Adipocyte (in vitro differentiated cells): ENCODE results near the gene TENM4.

ENCODE experiments used
- DNase-seq: peaks from one replicate; pipeline ENCODE4 v3.0.0-alpha.2; 2015; ENCODE audit warnings: low read depth
- H3K27me3 ChIP-seq: replicated peaks from 2 replicates; pipeline ENCODE4 v1.7.0; 2013; ENCODE audit warnings: mild to moderate bottlenecking, low read length, moderate library complexity; ENCODE audit not compliant: control insufficient read depth, insufficient read depth
- H3K36me3 ChIP-seq: 2 replicates; pipeline ENCODE4 v1.7.0; 2013; ENCODE audit warnings: low read length, mild to moderate bottlenecking, moderate library complexity; ENCODE audit not compliant: control insufficient read depth, insufficient read depth, severe bottlenecking
- H3K4me1 ChIP-seq: 2 replicates; pipeline ENCODE4 v1.7.0; 2013; ENCODE audit warnings: mild to moderate bottlenecking, low read length, moderate library complexity; ENCODE audit not compliant: control insufficient read depth, insufficient read depth
- H3K4me3 ChIP-seq: 2 replicates; pipeline ENCODE4 v1.7.0; 2013; ENCODE audit warnings: mild to moderate bottlenecking, low read length, moderate library complexity
- H3K9ac ChIP-seq: 2 replicates; pipeline ENCODE4 v1.7.0; 2013; ENCODE audit warnings: mild to moderate bottlenecking, low read length, moderate library complexity
- H3K9me3 ChIP-seq: 2 replicates; pipeline ENCODE4 v1.7.0; 2013; ENCODE audit warnings: mild to moderate bottlenecking, low read length, moderate library complexity; ENCODE audit not compliant: control insufficient read depth

The TENM4 gene

DNA sequence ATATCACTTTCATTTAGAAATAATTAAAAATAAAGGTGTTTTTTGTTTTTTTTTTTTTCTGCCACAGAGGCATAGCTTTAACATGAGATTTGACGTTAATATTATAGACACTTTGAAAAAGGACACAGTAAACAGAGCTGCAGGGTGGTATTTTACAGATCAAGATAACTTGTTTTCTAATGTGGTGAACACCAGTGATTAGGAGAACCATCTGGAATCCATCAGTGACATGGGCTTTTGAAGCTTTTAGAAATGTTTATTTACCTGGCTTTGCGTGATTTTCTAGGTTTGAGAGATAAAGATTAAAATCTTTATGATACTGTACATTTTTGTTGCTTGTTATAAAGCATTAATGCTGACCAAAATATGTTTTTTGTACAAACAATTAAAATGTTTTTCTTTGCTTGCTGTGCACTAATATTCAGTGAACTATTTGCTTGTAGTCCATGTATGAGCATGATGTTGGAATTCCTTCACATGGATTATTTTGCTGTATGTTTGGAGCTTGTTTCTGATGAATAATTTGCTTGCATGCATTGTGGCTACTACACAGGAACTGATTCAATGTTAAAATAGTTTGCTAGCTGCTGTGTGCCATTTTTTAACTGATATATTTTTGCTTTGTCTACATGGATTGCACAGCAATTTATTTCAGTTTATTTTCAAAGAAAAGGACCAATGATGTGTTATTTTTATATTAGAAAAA, 514.0 kb downstream of the TENM4 start:
- Histone ChIP-seq H3K36me3 (no peaks in the 10 kb centered on the region), H3K9ac (no peak overlapping the region), H3K4me1 (peaks cover 10% of the 10 kb centered on the region), H3K4me3 (no peak overlapping the region), H3K27me3 (no peaks in the 10 kb centered on the region), H3K9me3 (no peaks in the 10 kb centered on the region)
- DNase-seq: peak; percentile 41

DNA sequence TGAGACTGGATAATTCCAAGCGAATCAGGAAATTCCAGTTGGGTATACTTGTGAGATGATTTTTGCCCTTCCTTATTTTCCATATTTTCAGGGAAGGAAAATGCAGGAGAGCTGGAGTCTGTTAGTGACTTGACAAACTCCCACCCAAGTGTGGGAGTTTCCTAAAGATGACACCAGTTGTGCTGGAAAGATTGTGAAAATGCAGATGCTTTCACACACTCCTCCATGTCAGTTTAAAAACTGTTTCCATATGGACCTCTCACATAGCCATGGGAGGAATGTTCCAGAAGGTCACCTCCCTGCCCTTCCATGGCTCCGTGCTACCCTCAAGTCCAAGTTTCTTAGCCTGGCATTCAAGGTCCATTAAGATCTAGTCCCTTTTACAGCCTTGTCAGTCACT, 515.4 kb downstream of the TENM4 start:
- Histone ChIP-seq H3K4me1 (peaks cover under 1% of the 10 kb centered on the region), H3K9me3 (no peaks in the 10 kb centered on the region), H3K27me3 (no peaks in the 10 kb centered on the region), H3K36me3 (no peaks in the 10 kb centered on the region), H3K4me3 (no peak overlapping the region), H3K9ac (no peak overlapping the region)
- no peak for DNase-seq

DNA sequence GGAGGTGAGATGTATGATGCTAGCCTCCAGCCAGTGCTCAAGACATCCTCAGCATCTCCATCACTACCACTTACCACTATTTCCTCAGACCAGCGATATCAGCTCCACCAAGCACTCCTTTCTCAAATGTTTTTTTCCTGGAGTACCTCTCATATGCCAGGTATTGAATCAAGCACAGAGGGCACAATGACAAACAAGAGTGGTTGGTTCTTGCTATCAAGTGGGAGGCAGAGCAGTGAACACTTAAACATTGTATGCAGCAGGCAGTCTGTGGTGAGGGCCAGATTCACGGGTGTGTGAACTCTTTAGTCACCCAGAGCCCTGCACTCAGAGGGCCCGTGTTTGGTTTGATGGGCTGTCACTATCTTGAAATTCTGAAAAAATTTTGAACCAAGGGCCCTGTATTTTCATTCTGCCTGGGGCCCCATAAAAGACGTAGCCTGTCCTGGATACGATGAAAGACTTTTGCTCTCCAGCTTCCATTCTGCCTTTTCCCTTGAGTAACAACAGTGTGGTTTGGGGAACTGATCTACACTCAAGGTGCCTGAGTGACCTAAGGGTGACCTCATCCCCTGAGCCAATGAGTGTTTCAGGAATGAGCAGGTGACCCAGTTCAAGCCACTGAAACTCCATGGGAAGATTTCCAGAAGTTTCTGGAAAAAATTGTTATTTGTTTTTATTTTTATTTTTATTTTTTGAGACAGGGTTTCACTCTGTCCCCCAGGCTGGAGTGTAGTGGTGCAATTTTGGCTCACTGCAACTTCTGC, 517.8 kb downstream of the TENM4 start:
- DNase-seq: no peak
- Histone ChIP-seq H3K36me3 (no peaks in the 10 kb centered on the region), H3K9me3 (no peaks in the 10 kb centered on the region), H3K9ac (no peak overlapping the region), H3K4me3 (no peak overlapping the region), H3K4me1 (no peaks in the 10 kb centered on the region), H3K27me3 (no peaks in the 10 kb centered on the region)

DNA sequence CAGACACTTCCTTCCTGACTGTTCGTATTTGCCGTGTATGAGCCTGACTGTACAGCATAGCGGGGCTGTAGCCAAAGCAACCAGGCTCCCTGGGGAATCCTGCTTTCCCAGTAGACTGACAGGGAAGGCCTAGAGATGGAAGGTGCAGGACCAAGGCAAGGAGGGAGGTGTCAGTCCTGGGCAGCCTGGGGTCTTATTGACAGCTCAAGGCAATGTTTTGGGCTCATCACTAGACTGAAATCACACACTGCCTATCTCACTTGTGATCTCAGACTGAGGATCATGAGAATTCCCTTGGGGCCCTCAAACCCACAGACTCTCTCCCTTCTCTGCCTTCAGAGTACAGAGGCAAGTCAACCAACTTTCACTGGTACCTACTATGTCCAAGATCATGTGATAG, 519.3 kb downstream of the TENM4 start:
- H3K9ac ChIP-seq: no peak overlapping the region
- DNase-seq: no peak
- H3K4me3 ChIP-seq: no peak overlapping the region
- H3K4me1 ChIP-seq: no peaks in the 10 kb centered on the region
- no peaks in the 10 kb centered on the region for H3K27me3 ChIP-seq
- H3K9me3 ChIP-seq: no peaks in the 10 kb centered on the region
- H3K36me3 ChIP-seq: no peaks in the 10 kb centered on the region

DNA sequence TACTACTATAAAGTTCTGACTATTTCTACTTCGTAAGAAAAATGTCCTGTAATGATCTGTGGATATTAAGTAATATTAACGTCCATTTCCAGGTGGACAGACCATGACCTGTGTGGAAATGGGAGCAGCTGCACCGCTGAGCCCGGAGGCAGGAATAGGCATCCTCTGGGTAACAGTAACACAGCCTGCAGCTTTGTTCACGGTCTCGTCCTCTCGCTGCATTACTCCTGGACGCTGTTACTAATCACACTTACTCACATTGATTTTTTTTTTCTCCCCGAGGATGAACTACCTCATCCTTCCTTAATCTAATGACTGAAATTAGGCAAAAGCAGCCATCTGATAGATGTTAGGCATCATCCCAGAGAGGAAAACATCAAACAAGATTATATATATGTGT, 520.5 kb downstream of the TENM4 start:
- no peak for DNase-seq
- Histone ChIP-seq H3K4me1 (no peaks in the 10 kb centered on the region), H3K9ac (no peak overlapping the region), H3K4me3 (no peak overlapping the region), H3K36me3 (no peaks in the 10 kb centered on the region), H3K27me3 (no peaks in the 10 kb centered on the region), H3K9me3 (no peaks in the 10 kb centered on the region)

DNA sequence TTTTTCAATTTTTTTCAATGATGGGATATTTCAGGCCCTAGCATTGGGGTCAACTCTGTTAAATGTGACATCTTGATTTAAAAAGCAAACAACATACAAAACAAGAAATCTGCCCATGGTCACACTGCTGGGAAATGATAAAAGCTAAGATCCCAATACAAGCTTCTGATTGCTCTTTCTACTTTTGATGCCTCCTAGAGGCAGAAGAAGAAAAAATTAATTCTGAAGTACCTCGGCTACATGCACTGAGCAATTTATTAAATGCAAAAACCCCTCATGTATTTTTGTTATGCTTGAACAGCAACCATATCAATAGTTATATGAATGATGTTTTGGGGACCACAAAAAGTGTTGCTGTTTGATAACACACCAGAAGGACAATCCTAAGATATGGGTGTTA, 524.1 kb downstream of the TENM4 start:
- Histone ChIP-seq H3K36me3 (no peaks in the 10 kb centered on the region), H3K9me3 (no peaks in the 10 kb centered on the region), H3K9ac (no peak overlapping the region), H3K4me3 (no peak overlapping the region), H3K4me1 (no peaks in the 10 kb centered on the region), H3K27me3 (no peaks in the 10 kb centered on the region)
- DNase-seq: peak; percentile 11

DNA sequence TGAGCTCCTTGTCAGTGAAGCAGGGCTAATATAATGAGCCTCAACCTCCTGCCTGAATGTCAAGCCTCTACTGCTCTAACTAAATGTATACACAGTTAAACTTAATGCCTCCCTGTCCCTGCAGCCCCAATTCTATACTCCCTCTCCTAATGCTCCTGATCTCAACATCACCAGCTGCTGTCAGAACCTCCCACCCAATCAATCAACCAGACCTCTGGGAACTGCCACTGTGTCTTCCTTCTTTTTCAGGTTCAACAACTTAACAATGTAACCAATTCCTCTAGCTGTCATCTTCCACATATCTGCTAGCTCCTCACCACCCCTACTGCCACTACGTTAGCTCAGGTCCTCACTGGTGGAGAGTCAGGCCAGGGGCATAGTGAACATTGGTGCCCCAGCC, 526.3 kb downstream of the TENM4 start:
- no peak for DNase-seq
- H3K9me3 ChIP-seq: no peaks in the 10 kb centered on the region
- H3K4me1 ChIP-seq: no peaks in the 10 kb centered on the region
- H3K36me3 ChIP-seq: no peaks in the 10 kb centered on the region
- no peak overlapping the region for H3K9ac ChIP-seq
- H3K27me3 ChIP-seq: no peaks in the 10 kb centered on the region
- no peak overlapping the region for H3K4me3 ChIP-seq

DNA sequence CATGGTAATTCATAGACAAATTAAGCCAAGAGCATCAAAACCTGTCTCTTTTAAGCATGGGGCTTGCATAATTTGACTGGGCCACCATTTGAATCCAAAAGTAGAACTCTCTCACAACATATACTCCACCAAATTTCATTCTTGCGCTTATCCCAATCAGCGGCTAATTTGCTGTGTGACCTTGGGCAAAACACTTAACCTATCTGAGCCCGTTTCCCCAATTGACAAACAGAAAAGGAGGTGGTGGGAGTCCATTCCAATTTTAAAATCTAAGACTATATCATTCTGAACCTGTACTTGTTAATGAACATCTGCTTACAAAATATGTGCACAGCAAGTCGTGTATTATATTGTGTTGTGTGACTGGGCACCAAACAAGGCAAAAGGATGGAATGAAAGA, 528.1 kb downstream of the TENM4 start:
- Histone ChIP-seq H3K36me3 (no peaks in the 10 kb centered on the region), H3K9ac (no peak overlapping the region), H3K27me3 (no peaks in the 10 kb centered on the region), H3K4me3 (no peak overlapping the region), H3K9me3 (no peaks in the 10 kb centered on the region), H3K4me1 (no peaks in the 10 kb centered on the region)
- no peak for DNase-seq

DNA sequence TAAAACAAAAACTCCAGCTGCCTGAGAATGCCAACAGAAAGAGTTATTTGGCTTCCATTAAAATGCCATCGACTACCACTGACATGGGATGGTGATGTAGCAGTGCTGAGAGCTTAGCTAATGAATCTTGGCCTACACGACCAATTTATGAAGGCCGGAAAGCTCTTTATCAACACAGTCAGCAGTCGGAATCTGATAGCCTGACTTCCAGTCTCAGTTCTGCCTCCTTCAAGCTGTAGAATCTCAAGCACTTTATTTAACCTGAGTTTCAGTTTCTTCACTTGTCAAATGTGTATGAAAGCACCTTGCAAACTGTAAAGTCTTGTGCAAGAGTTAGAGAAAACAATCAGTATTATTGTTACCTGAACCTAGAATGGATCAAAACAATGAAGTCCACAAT, 530.5 kb downstream of the TENM4 start:
- no peak overlapping the region for H3K9ac ChIP-seq
- H3K27me3 ChIP-seq: no peaks in the 10 kb centered on the region
- H3K9me3 ChIP-seq: no peaks in the 10 kb centered on the region
- no peak for DNase-seq
- H3K4me3 ChIP-seq: no peak overlapping the region
- H3K4me1 ChIP-seq: peaks cover 3% of the 10 kb centered on the region
- H3K36me3 ChIP-seq: no peaks in the 10 kb centered on the region

DNA sequence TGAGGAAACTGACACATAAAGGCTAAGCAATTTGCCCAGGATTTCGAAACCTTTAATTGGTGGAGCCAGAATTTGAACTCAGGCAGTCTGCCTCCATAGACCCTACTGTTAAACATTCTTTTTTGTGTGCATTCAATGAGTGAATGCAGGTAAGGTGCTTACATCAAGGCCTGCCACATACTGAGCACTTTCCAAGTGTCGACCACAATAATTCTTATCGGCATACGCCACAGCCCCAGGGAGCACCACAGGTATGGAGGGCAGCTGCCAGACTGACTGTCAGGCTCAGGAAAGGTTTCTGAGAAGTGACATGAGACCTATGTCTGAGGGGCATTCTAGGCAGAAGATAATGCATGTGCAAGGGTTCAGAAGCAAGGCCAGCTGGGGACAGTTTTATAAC, 531.4 kb downstream of the TENM4 start:
- Histone ChIP-seq H3K9me3 (no peaks in the 10 kb centered on the region), H3K4me3 (no peak overlapping the region), H3K9ac (no peak overlapping the region), H3K4me1 (peaks cover 3% of the 10 kb centered on the region), H3K36me3 (no peaks in the 10 kb centered on the region), H3K27me3 (no peaks in the 10 kb centered on the region)
- DNase-seq: no peak

DNA sequence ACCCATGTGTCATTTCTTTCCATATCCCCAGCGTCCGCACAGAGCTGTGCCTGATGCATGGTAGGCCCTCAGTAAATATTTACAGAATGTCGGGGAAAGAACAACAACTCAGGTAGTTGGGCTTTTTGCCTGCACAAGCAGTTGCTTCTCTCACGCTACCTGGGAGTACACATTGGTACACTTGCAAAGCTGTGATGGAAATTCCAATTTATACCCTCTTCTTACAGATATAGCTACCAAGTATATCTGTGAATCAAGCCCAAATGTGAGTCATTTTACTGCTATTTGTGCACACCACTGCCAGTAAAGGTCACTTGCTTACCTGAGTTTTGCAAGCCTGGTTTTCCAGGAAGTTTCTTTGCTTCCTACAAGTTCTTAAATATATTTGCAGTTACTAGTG, 533.2 kb downstream of the TENM4 start:
- Histone ChIP-seq H3K4me1 (peaks cover 3% of the 10 kb centered on the region), H3K9me3 (no peaks in the 10 kb centered on the region), H3K36me3 (no peaks in the 10 kb centered on the region), H3K4me3 (no peak overlapping the region), H3K27me3 (no peaks in the 10 kb centered on the region), H3K9ac (no peak overlapping the region)
- DNase-seq: no peak
